Type B pancreatic cell (in vitro differentiated cells): ENCODE measurements around the gene MT1A. TPM values are rescaled to one million over a fixed set of nuclear protein-coding genes. Genes with fewer than 3 reads are reported as not detected.
A peak's percentile ranks its signal among the peaks of the same experiment; 100 is the strongest.

Experiments used
- DNase-seq: peaks from one replicate; pipeline ENCODE4 v3.0.0; 2021; ENCODE audit warnings: mixed read lengths; ENCODE audit not compliant: unreplicated experiment; ENCODE audit errors: extremely low spot score
- H3K27ac Mint-ChIP-seq: 2 replicates; pipeline ENCODE4 v1.8.0; 2021; ENCODE audit warnings: mild to moderate bottlenecking, mixed read lengths
- H3K27me3 Mint-ChIP-seq: 2 replicates; pipeline ENCODE4 v1.8.0; 2021; ENCODE audit warnings: mixed read lengths
- H3K36me3 Mint-ChIP-seq: 2 replicates; pipeline ENCODE4 v1.8.0; 2021; ENCODE audit warnings: mixed read lengths
- H3K4me1 Mint-ChIP-seq: one replicate; pipeline ENCODE4 v1.8.0; 2021; ENCODE audit warnings: mixed read lengths; ENCODE audit not compliant: unreplicated experiment
- H3K4me3 Mint-ChIP-seq: 2 replicates; pipeline ENCODE4 v1.8.0; 2021; ENCODE audit warnings: mild to moderate bottlenecking, mixed read lengths
- H3K9me3 Mint-ChIP-seq: 2 replicates; pipeline ENCODE4 v1.8.0; 2021; ENCODE audit warnings: mixed read lengths
- CTCF ChIP-seq: fragments of 200-600 bp; sonication (generic); conservative IDR thresholded peaks from 2 replicates; pipeline ENCODE4 v1.5.0; 2021; ENCODE audit warnings: antibody characterized with exemption, mild to moderate bottlenecking
- long read RNA-seq: library from polyadenylated mRNA; unstranded; transcript quantifications from one replicate; pipeline ENCODE4 v2.0.0, GENCODE V29; 2020
- total RNA-seq: library from RNA; stranded (reverse); gene quantifications from 2 replicates; pipeline ENCODE4 v1.2.1, GENCODE V29; 2021; ENCODE audit warnings: low replicate concordance

The MT1A gene
- total RNA-seq: not detected in 2 replicates
- long read RNA-seq: 0 reads

DNA sequence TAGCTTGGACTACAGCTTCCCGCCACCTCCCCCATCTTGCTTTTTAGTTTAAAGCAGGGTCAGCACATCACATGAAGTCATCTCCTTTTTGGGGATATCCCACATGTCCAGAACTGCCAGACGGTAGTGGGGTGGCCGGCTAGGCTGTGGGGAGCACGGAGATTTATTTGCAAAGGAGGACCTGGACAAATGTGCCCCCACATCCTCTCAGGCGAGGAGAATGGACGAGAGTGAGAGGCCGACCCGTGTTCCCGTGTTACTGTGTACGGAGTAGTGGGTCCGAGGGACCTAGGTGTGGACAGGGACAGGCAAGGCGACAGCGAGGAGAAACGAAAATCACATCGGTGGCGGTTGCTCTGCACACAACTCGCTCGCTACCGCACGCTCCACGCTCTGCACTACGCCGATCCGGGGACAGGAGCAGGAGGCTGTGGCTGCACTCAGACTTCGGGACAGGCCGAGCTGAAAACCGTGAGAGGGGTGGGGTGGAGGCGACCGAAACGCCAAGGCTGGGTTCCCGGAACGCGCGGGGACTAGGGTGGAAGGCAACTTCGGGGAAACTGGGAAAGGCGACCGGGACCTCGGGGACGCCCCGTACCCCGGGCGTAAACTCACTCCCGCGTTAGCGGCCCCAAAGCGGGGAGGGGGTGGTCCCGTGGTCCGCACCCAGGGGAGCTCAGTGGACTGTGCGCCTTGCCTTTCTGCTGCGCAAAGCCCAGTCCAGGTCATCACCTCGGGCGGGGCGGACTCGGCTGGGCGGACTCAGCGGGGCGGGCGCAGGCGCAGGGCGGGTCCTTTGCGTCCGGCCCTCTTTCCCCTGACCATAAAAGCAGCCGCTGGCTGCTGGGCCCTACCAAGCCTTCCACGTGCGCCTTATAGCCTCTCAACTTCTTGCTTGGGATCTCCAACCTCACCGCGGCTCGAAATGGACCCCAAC lies at the start of gene MT1A:
TSS of gene MT1A (plus strand) at position 853 of the 937 bp plus-strand sequence. CDS start at position 926, 73 bp downstream.
- Mint-ChIP-seq H3K27ac (no peak within 1 kb of the TSS), H3K27me3 (peaks cover 97% of the 10 kb centered on the region)

GRCh38 chr16:56588781-56589140 lies 49.7 kb upstream of the MT1A start:
- Mint-ChIP-seq H3K4me3 (peak overlapping the region; percentile 80), H3K27ac (no peak overlapping the region), H3K9me3 (no peaks in the 10 kb centered on the region), H3K27me3 (peaks cover 96% of the 10 kb centered on the region), H3K36me3 (no peaks in the 10 kb centered on the region), H3K4me1 (peaks cover under 1% of the 10 kb centered on the region)
- DNase-seq: no peak
- TF ChIP-seq CTCF: no peak

More for the DNA sequence above, at the start of gene MT1A:
- H3K4me1 Mint-ChIP-seq: peaks cover 5% of the 10 kb centered on the region
- H3K9me3 Mint-ChIP-seq: no peaks in the 10 kb centered on the region
- TF ChIP-seq CTCF: no peak
- no peaks in the 10 kb centered on the region for H3K36me3 Mint-ChIP-seq
- DNase-seq: no peak
- peak within 1 kb of the TSS; percentile 81 for H3K4me3 Mint-ChIP-seq

DNA sequence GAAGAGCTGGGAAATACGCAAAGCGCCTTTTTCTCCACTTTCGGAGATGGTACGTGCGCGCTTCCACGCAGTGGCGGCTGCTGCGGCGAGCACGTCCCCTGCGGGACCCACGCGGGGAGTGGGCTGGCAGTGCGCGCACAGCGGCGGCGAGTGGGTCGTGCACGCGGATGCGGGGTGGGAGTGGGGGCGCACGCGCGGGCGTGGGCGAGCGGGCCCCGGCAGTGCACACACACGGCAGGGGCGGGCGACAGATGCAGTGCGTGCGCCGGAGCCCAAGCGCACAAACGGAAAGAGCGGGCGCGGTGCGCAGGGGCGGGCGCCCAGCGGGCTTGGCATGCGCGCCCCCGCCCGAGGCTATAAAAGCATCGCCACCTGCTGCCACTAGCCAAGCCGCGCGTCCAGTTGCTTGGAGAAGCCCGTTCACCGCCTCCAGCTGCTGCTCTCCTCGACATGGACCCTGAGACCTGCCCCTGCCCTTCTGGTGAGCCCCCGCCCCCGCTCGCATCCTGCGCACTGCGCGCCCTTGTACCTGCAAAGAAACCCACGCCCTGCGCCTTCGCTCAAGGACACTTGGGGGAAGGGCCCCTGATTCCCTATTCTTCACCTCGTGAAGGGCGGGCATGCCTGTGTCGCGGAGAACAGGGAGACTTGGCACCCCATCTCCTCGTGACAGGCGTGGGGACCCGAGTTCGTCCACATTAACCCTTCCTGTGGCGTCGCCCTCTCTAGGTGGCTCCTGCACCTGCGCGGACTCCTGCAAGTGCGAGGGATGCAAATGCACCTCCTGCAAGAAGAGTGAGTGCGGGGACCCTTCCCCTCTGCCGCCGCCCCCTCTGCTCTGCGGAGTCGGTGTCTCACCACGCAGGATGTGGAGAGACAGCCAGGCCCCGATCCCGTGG lies 49.1 kb upstream of the MT1A start, which contains the start of gene MT3:
TSS of gene MT3 (plus strand) at position 388 of the 899 bp plus-strand sequence. CDS start at position 451, 63 bp downstream.
- Mint-ChIP-seq H3K4me3 (peak within 1 kb of the TSS; percentile 80), H3K27me3 (peaks cover 91% of the 10 kb centered on the region), H3K9me3 (no peaks in the 10 kb centered on the region), H3K36me3 (no peaks in the 10 kb centered on the region), H3K4me1 (no peaks in the 10 kb centered on the region), H3K27ac (no peak within 1 kb of the TSS)
- TF ChIP-seq CTCF: no peak
- no peak for DNase-seq

- Mint-ChIP-seq H3K27me3 (peaks cover 78% of the 10 kb centered on the region), H3K36me3 (no peaks in the 10 kb centered on the region), H3K4me3 (no peak overlapping the region), H3K4me1 (no peaks in the 10 kb centered on the region), H3K27ac (no peak overlapping the region), H3K9me3 (no peaks in the 10 kb centered on the region)
- DNase-seq: no peak
- TF ChIP-seq CTCF: no peak
These were observed 46.9 kb upstream of the MT1A start for GRCh38 chr16:56591377-56592060.
